D341Med (cell line): ENCODE results near the gene ASCC1.
"Not testable (repeated sequence)": the region's sequence is repeated elsewhere in the genome, so short reads cannot be mapped to it uniquely, and the experiment has no call there.

ENCODE experiments used
- DNase-seq: peaks from one replicate; pipeline ENCODE4 v3.0.0; 2012; ENCODE audit warnings: low spot score

The ASCC1 gene

GRCh38 chr10:72170263-72170662 lies 45.8 kb downstream of the ASCC1 start:
- no peak for DNase-seq

GRCh38 chr10:72167118-72167517 lies 49.0 kb downstream of the ASCC1 start:
- DNase-seq = no peak

DNA sequence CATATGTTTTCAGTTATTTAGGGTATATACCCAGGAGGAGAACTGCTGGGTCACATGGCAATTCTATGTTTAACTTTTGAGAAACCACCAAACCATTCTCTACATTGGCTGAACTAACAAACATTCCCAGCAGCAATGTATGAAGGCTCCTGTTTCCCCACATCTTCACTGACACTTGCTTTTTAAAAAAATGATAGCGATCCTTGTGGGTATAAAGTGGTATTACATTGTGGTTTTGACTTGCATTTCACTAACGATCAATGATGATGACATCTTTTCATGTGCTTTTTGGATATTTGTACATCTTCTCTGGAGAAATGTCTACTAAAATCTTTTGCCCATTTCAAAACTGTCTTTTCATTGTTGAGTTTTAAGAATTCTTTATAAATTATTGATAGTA lies 51.5 kb downstream of the ASCC1 start:
- no peak for DNase-seq

DNA sequence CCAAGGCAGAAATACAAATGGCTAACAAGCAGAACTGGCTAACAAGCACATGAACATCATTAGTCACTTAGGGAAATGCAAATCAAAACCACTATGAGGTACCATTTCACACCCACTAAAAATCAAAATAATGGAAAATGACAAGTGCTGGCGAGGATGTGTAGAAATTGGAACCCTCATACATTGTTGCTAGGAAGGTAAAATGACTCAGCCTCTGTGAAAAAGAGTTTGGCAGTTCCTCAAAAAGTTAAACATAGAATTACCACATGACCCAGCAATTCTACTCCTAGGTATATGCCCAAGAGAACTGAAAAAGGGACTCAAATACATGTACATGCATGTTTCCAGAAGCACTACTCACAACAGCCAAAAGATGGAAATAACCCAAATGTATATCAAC lies 53.1 kb downstream of the ASCC1 start:
- no peak for DNase-seq

- DNase-seq = no peak
Observed at GRCh38 chr10:72158176-72158575, 57.9 kb downstream of the ASCC1 start.

- DNase-seq = no peak
Observed at GRCh38 chr10:72156223-72156622, 59.9 kb downstream of the ASCC1 start.

GRCh38 chr10:72152286-72152685 lies 63.8 kb downstream of the ASCC1 start:
- no peak for DNase-seq

DNA sequence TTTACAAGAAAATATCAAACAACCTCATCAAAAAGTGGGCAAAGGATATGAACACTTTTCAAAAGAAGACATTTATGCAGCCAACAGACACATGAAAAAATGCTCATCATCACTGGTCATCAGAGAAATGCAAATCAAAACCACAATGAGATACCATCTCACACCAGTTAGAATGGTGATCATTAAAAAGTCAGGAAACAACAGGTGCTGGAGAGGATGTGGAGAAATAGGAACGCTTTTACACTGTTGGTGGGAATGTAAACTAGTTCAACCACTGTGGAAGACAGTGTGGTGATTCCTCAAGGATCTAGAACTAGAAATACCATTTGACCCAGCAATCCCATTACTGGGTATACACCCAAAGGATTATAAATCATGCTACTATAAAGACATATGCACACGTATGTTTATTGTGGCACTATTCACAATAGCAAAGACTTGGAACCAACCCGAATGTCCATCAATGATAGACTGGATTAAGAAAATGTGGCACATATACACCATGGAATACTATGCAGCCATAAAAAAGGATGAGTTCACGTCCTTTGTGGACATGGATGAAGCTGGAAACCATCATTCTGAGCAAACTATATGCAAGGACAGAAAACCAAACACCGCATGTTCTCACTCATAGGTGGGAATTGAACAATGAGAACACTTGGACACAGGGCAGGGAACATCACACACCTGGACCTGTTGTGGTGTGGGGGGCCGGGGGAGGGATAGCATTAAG lies 65.2 kb downstream of the ASCC1 start:
- not testable (repeated sequence) for DNase-seq

DNA sequence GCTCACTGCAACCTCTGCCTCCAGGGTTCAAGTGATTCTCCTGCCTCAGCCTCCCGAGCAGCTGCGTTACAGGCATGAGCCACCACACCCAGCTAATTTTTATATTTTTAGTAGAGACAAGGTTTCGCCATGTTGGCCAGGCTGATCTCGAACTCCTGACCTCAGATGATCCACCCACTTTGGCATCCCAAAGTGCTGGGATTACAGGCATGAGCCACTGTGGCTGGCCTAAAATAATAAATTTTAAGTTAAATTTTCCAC lies 68.8 kb downstream of the ASCC1 start:
- not testable (repeated sequence) for DNase-seq

DNA sequence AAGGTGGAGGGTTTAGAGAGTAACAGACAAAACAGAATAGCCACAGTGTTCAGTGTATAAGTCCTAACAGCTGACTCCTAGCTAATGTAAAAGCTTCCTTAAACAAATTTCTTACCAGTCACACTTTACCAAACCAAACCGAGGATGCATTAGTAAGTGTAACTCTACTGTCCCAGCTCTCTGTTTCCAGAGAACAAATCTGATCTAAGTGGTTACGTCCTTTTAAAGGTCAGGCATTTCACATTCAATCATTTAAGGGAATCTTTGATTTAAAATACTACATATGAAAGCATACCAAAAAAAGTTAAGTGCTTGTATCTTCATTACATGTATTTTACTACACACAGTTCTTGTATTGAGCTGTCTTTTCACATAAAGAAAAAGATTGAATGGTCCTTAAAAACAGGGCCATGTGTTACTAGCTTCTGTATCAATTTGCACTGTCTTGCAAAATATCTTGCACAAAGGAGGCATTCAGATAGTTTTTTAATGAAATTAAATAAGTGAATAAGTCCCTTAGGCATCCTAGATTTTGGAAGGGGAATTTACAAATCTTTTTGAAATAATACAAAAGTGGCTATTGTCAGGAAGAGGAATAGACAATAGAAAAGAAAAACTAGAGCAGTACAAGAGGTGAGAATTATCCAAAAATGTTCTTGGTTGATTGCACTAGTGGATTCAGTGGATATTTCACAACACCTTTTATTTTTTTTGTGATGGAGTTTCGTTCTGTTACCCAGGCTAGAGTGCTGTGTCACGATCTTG lies 69.3 kb downstream of the ASCC1 start:
- DNase-seq = no peak

- DNase-seq = no peak
Observed at GRCh38 chr10:72146071-72146470, 70.0 kb downstream of the ASCC1 start.

GRCh38 chr10:72145657-72146056 lies 70.4 kb downstream of the ASCC1 start:
- DNase-seq = no peak

GRCh38 chr10:72140850-72141249 lies 75.2 kb downstream of the ASCC1 start:
- no peak for DNase-seq

- DNase-seq = no peak
Observed at GRCh38 chr10:72140174-72140573, 75.9 kb downstream of the ASCC1 start.

- DNase-seq = no peak
Observed at GRCh38 chr10:72137583-72137982, 78.5 kb downstream of the ASCC1 start.

GRCh38 chr10:72136225-72136624 lies 79.9 kb downstream of the ASCC1 start:
- DNase-seq = not testable (repeated sequence)

DNA sequence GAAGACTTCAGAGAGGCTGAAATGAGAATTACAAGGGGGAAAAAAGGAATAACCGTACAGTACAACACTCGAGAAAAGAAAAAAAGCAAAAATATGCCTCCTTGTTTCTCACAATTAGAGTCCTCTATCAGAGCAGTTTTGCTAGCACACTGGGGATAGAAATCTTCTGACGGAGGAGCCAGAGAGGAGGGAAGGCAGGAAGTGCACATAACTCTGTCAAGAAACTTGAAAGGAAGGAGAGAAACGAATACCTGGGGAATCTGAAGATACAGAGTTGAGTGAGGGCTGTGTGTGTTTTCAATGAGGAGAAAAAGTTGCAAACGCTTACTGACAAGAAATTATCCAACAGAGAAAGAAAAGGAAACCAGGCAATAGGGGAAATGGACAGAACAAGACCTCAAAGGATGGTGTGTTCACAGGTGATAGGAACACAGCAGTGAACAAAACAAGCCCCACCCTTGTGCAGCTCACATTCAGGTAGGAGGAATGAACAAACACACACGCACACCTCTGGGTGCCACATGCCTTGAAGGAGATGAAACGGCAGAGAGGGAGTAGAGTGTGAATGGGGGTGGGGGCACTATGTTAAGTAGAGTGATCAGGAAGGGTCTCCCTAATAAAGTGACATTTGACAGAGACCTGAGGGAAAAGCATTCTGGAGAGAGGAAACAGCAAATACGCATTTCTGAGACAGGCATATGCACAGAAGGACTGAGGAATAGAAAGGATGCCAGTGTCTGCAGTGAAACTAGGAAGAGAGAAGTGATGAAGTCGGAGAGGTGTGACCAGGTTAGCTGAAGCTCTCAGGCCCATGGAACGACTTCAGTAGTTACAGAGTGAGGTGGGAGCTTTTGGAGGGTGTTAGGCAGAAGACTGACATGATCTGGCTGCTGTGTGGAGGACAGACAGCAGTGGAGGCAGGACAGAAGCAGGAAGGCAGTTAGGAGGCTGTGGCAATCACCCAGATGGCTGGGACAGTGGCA lies 81.0 kb downstream of the ASCC1 start:
- DNase-seq = no peak

DNA sequence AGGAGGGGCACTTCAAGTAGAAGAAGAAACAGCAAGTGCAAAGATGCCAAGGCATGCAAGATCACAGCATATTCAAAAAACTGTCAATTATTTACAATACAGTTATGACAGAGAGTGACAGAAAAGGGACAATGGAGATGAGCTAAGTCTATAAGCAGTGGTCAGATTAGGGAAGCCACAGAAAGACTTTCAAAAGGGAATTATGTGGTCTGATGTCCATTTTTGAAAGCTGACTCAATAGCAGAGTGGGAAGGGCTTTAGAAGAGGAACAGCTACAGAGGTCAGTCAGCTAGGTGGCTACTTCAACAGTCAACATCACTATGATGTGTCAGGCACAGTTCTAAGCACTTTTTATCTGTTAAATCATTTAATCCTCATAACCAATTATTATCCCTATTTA lies 82.6 kb downstream of the ASCC1 start:
- DNase-seq = no peak

- DNase-seq = no peak
Observed at GRCh38 chr10:72132854-72133253, 83.2 kb downstream of the ASCC1 start.

DNA sequence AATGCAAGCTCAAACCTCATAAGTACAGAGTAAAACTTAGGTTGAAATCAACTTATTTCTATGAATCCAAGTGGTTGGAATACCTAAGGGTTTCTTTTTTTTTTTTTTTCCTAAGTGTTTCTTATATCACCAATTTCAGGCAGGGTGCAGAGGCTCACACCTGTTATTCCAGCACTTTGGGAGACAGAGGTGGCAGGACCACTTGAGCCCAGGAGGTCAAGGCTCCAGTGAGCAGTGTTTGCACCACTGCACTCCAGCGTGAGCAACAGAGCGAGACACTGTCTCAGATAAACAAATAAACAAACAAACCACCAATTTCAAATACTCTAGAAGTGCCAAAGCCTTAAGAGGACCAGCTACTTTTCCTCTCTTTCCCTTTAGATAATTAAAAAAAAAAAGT lies 88.5 kb downstream of the ASCC1 start:
- no peak for DNase-seq

GRCh38 chr10:72126872-72127232 lies 89.2 kb downstream of the ASCC1 start:
- no peak for DNase-seq

DNA sequence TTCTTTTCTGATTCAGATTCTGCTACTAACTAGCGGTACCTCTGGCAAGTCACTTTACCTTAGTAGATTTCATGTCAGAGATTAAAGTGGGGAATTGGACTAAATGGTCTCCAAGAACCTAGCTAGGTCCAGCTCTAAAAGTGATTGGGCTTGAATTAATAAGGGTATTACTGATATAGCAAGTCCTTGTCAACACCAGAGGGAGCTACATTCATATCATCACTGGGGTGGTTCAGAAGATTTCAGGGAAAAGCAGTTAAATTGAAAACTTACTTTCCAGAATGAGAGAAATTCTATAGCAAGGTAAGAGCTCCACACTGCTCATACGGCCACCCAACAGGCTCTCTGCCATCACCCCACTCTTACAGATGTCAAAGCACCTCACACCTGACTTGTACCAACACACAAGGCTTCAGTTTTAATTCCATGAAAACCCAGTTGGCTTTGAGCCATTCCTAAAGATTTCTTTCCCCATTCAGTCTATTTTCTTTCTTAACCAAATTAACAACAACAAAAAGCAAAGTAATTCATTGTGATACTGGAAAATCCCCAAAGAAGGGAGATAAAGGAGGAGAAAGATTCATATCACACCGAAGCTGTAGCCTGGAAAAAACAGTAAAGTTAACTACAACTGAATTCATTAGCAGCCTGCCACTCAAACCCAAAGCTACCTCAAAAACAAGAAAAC lies 89.7 kb downstream of the ASCC1 start:
- peak; percentile 30 for DNase-seq
